ENCODE results near the gene COL27A1. TPM values are rescaled to one million over a fixed set of nuclear protein-coding genes. Genes with fewer than 3 reads are reported as not detected.

The COL27A1 gene
- total RNA-seq, 1 donor from 2014 or later, result 65.1 TPM

DNA sequence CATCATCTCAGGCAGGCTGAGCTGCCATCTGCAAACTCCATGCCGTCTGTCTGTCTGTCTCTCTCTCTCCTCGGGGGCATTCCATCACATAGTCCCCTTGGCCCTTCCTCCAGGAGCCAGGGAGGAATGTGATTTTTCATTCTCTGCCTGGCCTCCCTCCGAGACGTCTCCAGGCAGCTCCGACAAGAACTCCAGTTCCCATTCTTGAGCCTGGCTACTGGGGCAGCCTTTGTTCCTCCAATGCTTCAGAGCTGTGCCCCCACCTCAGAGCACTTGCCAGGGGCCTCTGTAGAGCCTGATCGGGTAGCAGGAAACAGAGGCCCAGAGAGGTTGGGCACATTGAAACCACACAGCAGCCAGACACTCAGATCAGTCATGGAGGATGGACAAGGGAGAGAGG lies 74.0 kb downstream of the COL27A1 start:
- H3K36me3 Mint-ChIP-seq, result no peaks in the 10 kb centered on the region
- H3K9me3 Mint-ChIP-seq, result no peaks in the 10 kb centered on the region
- H3K27me3 Mint-ChIP-seq, result no peaks in the 10 kb centered on the region
- no peak overlapping the region for H3K4me3 Mint-ChIP-seq
- peaks cover 39% of the 10 kb centered on the region for H3K4me1 Mint-ChIP-seq (ENCODE audit: unreplicated experiment)
- TF ChIP-seq, protein P1, sequence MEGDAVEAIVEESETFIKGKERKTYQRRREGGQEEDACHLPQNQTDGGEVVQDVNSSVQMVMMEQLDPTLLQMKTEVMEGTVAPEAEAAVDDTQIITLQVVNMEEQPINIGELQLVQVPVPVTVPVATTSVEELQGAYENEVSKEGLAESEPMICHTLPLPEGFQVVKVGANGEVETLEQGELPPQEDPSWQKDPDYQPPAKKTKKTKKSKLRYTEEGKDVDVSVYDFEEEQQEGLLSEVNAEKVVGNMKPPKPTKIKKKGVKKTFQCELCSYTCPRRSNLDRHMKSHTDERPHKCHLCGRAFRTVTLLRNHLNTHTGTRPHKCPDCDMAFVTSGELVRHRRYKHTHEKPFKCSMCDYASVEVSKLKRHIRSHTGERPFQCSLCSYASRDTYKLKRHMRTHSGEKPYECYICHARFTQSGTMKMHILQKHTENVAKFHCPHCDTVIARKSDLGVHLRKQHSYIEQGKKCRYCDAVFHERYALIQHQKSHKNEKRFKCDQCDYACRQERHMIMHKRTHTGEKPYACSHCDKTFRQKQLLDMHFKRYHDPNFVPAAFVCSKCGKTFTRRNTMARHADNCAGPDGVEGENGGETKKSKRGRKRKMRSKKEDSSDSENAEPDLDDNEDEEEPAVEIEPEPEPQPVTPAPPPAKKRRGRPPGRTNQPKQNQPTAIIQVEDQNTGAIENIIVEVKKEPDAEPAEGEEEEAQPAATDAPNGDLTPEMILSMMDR (conservative IDR thresholded peaks at IDR 0.05), result no peak
- peak overlapping the region; percentile 40 for H3K27ac Mint-ChIP-seq
- DNase-seq (ENCODE audit: extremely low spot score, unreplicated experiment), result no peak

DNA sequence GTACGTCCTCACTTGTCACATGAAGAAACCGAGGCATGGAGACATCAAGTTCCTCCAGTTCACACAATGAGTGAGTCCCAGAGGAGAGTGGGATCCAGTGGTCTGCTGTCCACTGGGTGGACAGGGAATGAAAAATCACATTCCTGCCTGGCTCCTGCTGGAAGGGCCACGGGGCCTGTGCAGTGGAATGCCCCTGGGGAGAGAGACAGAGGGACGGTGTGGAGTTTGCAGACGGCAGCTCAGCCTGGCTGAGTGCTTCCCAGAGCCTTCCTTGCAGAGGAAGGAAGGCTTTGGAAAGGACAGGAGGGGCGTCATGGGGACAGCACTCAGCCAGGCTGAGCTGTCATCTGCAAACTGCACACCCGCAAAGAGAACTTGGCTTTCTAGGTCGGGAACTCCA lies 74.7 kb downstream of the COL27A1 start:
- Mint-ChIP-seq H3K9me3 (no peaks in the 10 kb centered on the region), H3K4me1 (ENCODE audit: unreplicated experiment) (peaks cover 40% of the 10 kb centered on the region), H3K36me3 (no peaks in the 10 kb centered on the region), H3K27ac (no peak overlapping the region), H3K4me3 (no peak overlapping the region), H3K27me3 (no peaks in the 10 kb centered on the region)
- TF ChIP-seq, protein P1 (conservative IDR thresholded peaks at IDR 0.05), result no peak
- DNase-seq (ENCODE audit: extremely low spot score, unreplicated experiment), result no peak

DNA sequence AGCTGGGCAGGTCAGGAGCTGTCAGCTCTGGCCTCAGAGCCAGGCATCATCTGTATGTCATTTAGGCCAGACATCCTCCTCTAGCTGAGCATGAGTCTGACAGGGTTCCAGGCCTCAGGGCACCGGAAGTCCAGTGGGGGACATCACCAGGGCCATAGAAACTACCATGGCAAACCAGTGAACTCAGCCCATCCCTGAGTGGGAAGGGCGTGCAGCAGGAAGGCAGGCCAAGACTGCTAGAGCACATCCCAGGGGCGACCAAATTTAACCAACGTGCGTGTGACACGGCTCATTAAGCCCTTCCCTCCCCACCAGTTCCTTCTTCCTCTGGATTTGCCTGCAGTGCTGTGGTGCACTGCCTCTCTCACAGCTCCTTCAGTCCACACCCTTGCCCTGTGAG lies 75.9 kb downstream of the COL27A1 start:
- Mint-ChIP-seq H3K27me3 (no peaks in the 10 kb centered on the region), H3K27ac (no peak overlapping the region), H3K4me3 (no peak overlapping the region), H3K9me3 (no peaks in the 10 kb centered on the region), H3K36me3 (peaks cover 3% of the 10 kb centered on the region), H3K4me1 (ENCODE audit: unreplicated experiment) (peaks cover 52% of the 10 kb centered on the region)
- TF ChIP-seq, protein P1 (conservative IDR thresholded peaks at IDR 0.05), result no peak
- DNase-seq (ENCODE audit: extremely low spot score, unreplicated experiment), result no peak

DNA sequence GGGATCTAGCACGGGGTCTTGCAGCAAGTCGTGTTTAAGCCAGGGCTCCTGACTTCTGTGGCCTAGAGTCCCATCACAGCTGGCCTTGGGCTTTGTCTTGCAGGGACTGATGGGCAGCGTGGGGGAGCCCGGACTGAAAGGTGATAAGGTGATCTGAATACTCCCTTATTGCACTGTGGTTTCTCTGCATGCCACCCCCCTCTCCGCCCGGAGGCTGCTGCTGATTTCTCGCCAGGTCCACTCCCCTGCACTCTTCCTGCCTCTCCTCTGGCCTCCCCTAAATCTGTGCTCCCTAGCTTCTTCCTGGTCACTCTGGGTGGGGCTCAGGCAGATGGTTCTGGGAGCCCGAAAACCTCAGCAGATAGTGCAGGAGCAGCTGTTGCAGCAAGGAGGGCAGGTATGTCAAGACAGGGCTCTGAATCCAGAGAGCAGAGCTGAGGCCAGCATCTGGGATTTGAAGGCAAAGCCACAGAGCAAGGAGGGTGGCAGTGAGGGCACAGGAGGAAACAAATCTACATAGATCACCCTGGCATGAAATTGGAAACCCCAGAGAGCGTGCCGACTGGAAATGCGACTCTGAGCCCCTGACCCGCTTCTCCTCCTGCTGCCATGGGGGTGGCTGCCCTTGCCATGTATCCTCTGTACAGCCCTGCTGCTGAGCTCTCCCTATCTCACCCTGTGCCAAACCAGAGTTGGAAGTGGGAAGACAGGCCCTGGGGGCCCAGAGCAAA lies 76.5 kb downstream of the COL27A1 start:
- Mint-ChIP-seq H3K27ac (no peak overlapping the region), H3K4me1 (ENCODE audit: unreplicated experiment) (peaks cover 52% of the 10 kb centered on the region), H3K36me3 (peaks cover 3% of the 10 kb centered on the region), H3K9me3 (no peaks in the 10 kb centered on the region), H3K27me3 (no peaks in the 10 kb centered on the region), H3K4me3 (no peak overlapping the region)
- TF ChIP-seq, protein P1 (conservative IDR thresholded peaks at IDR 0.05), result no peak
- no peak for DNase-seq (ENCODE audit: extremely low spot score, unreplicated experiment)

DNA sequence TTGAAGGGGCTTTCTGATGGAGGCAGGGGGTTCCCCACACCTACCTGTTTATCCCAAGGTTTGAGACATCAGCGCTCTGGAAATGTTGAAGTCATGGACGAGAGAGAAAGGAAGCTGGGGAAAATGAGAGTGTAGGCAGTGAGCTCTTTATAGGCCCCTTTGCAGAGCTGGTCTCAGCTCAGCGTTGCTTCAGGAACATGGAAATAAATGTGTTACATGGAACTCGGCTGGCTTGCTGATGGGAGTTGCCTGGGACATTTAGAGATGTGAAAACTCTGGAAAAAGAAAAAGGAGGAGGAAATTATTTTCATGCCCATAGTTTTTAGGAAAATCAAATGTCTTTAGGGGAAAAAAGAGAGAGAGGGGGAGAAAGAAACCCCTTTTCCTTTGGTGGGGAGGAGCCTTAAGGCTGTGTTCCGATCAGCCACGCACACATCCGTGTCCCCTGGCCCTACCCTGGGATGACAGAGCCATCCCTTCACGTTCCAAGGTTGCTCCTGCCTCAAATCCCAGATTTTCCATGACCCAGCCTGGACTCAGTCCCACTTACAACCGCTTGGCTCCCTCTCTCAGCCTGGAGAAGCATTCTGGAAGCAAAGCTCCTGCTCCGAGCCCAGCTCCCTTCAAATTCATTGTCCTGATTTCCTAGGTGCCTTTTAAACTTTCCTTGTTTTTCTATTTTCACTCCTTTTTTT lies 78.3 kb downstream of the COL27A1 start:
- Mint-ChIP-seq H3K9me3 (no peaks in the 10 kb centered on the region), H3K4me1 (ENCODE audit: unreplicated experiment) (peaks cover 42% of the 10 kb centered on the region), H3K27ac (no peak overlapping the region), H3K36me3 (peaks cover 3% of the 10 kb centered on the region), H3K27me3 (no peaks in the 10 kb centered on the region), H3K4me3 (no peak overlapping the region)
- DNase-seq (ENCODE audit: extremely low spot score, unreplicated experiment), result no peak
- TF ChIP-seq, protein P1 (conservative IDR thresholded peaks at IDR 0.05), result no peak

Data from type B pancreatic cell (in vitro differentiated cells).